Measurements from ENCODE around the gene FAM156B. TPM values are rescaled to one million over a fixed set of nuclear protein-coding genes. Genes with fewer than 3 reads are reported as not detected.
"Not testable (repeated sequence)": the region's sequence is repeated elsewhere in the genome, so short reads cannot be mapped to it uniquely, and the experiment has no call there.

Gene FAM156B
- total and polyA plus RNA-seq, 8 donors, result 6.0 to 39.5 (median 19.3) TPM

DNA sequence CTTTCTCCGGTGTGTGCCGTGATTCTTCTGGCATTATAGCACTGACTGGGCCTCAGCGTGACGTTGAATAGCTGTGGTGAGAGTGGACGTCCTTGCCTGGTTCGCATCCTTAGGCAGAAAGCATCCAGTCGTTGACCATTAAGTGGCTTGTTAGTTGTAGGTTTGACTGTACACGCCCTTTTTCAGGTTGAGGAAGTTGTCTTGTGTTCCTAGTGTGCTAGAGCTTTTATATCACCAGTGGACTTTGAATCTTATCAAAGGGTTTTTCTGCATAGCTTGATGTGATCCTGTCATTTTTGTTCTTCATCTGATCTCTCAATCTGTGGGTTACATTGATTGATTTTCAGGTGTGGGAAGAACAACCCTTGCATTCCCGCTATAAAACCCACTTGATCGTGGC lies 8.4 kb downstream of the FAM156B start:
- DNase-seq; H3K4me1 ChIP-seq; H3K27me3 ChIP-seq; H3K27ac ChIP-seq; H3K4me3 ChIP-seq; H3K9me3 ChIP-seq; H3K36me3 ChIP-seq; intact Hi-C loops (cut with DNase I; ENCODE audit: low total_unique reads): not testable (repeated sequence)
- WGBS, 5 donors, result no CpG with 5 or more reads among the region's 10 CpGs

DNA sequence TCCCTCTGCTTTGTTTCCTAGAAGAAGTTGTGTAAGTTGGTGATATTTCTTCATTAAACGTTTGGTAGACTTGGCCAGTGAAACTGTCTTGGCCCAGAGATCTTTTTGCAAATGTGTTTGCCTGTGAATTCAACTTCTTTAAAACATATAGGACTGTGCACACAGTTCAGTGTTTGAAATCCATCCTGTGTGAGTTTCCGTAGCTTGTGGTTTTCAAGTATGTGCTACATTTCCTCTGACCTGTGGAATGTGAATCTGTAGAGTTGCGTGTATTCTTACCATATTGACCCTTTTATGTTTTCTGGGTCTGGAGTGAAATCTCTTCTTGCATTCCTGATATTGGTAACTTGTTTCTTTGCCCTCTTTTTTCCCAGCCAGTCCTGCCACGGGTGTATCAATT lies 8.9 kb downstream of the FAM156B start:
- WGBS, 5 donors, result no CpG with 5 or more reads among the region's 4 CpGs
- H3K4me3 ChIP-seq; intact Hi-C loops (cut with DNase I; ENCODE audit: low total_unique reads); H3K4me1 ChIP-seq; H3K9me3 ChIP-seq; H3K27ac ChIP-seq; H3K36me3 ChIP-seq; DNase-seq; H3K27me3 ChIP-seq: not testable (repeated sequence)

DNA sequence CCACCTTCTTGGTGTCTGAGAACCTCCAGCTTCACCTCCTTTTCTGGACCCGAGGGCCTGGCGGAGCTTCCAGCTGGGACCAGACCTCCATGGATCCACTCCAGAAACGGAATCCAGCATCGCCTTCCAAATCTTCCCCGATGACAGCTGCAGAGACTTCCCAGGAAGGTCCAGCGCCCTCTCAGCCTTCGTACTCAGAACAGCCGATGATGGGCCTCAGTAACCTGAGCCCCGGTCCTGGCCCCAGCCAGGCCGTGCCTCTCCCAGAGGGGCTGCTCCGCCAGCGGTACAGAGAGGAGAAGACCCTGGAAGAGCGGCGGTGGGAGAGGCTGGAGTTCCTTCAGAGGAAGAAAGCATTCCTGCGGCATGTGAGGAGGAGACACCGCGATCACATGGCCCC lies 10.0 kb downstream of the FAM156B start:
- H3K9me3 ChIP-seq; intact Hi-C loops (cut with DNase I; ENCODE audit: low total_unique reads); DNase-seq; H3K27me3 ChIP-seq; H3K4me3 ChIP-seq; H3K27ac ChIP-seq; H3K36me3 ChIP-seq; H3K4me1 ChIP-seq: not testable (repeated sequence)
- no CpG with 5 or more reads among the region's 17 CpGs for WGBS, 5 donors

DNA sequence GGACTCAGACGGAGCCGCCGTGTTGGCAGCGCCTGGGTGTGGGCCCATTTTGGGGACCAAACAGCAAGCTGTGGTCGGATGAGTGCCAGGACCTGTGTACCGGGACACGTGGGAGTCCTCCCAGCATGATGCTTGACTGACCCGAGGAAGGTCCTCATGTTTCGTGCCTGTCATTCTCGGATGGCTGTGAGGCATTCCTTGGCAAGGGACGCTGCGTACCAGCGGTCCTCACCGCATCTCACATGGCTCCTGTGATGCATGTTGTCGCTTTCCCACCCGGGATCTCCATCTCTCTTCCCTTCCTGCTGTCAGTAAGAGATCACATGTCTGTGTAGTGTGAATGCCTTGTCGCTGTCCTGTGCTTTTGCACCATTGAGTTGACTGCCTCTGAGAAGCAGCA lies 10.8 kb downstream of the FAM156B start:
- H3K9me3 ChIP-seq; H3K27ac ChIP-seq; intact Hi-C loops (cut with DNase I; ENCODE audit: low total_unique reads); DNase-seq; H3K36me3 ChIP-seq; H3K4me1 ChIP-seq; H3K4me3 ChIP-seq; H3K27me3 ChIP-seq: not testable (repeated sequence)
- WGBS, 5 donors, result no CpG with 5 or more reads among the region's 17 CpGs

DNA sequence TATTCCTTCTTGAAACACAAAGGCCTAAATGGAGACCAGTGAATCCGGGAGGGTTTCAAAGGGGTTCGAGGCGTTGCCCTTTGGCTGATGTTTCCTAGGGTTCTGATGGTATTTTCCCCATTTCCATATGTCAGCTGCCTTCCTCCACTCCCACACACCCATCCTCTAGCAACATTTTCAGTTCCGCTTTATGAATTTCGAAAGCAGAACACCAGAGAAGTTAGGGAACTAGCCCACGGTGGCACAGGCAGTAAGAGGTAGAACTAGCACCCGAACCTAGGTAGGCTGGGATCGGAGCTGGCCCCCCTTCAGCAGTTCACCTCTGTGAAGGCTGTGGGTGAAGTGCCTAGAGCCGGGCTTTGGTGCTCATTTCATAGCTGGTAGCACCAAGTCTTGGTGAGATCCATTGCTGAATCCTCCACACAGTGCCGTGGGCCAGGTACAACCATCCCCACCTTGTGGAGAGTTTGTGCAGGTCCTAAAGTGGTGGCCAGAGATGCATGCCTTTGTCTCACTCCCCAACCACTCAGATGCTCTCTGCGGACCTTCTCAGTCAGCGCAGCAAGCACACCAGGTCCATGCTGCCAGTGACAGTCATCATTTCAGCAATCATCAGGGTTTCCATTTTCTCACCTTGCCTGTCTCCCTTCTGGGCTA lies 12.3 kb downstream of the FAM156B start:
- intact Hi-C loops (cut with DNase I; ENCODE audit: low total_unique reads), result not testable (repeated sequence)

DNA sequence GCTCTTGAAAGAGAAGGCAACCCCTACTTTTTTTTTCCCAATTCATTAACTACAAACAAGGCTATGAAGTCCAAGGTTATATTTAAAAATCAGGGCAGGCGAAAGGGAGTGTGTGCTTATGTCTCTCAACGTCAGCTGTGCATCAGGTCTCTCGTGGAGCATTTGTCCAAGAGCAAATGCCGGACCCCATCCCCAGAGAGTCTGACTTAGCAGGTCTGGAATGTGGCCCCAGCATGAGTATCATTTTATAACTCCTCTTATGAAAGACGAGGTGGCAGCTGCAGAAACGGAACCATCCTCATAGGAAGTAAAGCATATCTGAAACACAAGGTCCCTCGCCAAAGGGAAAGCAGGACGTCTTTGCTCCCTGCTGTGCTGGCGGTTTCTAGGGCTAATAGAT lies 16.6 kb downstream of the FAM156B start:
- H3K36me3 ChIP-seq; DNase-seq; H3K27me3 ChIP-seq; H3K4me3 ChIP-seq; H3K4me1 ChIP-seq; intact Hi-C loops (cut with DNase I; ENCODE audit: low total_unique reads); H3K9me3 ChIP-seq; H3K27ac ChIP-seq: not testable (repeated sequence)
- no CpG with 5 or more reads among the region's 9 CpGs for WGBS, 5 donors

More for the DNA sequence above, 12.3 kb downstream of the FAM156B start:
- DNase-seq, H3K9me3 ChIP-seq, H3K27me3 ChIP-seq, H3K36me3 ChIP-seq, H3K27ac ChIP-seq, H3K4me3 ChIP-seq, H3K4me1 ChIP-seq: not testable (repeated sequence)
- no CpG with 5 or more reads among the region's 12 CpGs for WGBS, 5 donors

DNA sequence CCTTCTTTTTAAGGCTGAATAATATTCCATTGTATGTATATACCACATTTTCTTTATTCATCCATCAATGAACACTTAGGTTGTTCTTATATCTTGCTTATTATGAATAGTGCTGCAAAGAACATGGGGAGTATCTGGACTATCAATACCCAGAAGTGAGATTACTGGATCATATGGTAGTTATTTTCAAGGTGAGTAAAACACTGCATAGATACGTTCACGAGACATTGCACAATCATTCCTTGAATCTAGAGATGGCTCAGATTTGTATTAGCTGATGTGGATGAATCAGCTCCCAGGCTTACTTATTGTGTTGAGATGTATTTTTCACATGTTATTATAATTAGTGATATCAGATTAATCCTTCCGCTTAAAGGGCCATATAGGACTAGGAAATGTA lies 17.6 kb downstream of the FAM156B start:
- H3K4me1 ChIP-seq, DNase-seq: not testable (repeated sequence)
- no CpG with 5 or more reads among the region's 3 CpGs for WGBS, 5 donors

DNA sequence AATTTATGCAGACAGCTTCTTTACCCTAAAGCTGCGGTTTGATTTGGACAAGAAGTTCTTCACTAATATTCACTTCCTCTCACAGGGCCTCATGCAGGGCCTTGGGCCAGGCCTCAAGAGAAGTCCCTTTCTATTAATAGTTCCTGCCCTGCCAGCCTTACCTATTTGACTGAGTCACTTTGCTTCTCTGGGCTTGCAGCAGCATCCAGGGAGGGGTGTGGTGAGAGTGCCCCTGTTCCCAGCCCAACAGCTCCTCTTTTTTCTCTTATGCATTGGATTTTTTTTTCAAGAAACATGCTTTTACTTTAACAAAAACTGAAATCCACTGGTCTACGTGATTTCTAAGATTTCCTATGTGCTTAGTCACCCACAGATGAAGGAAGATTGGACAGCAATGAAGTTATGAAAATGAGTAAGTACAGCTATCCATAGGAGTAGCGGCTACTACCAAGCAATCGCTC lies 26.7 kb downstream of the FAM156B start:
- Histone ChIP-seq H3K9me3 (no peaks in the 10 kb centered on the region), H3K4me3 (no peak overlapping the region), H3K4me1 (peaks cover 0 to 24% (median 10%) of the 10 kb centered on the region in 4 donors), H3K27me3 (no peaks in the 10 kb centered on the region), H3K36me3 (no peaks in the 10 kb centered on the region), H3K27ac (peak overlapping the region in 3 of 5 donors; percentile 55 to 66 (median 55))
- 16 to 34% (median 27%) methylated on average over 4 of the region's 4 CpGs for WGBS, 5 donors
- DNase-seq, result peak; percentile 44 to 54
- intact Hi-C loops (cut with DNase I; ENCODE audit: low total_unique reads), result no loop called here
- TF ChIP-seq, protein P1, sequence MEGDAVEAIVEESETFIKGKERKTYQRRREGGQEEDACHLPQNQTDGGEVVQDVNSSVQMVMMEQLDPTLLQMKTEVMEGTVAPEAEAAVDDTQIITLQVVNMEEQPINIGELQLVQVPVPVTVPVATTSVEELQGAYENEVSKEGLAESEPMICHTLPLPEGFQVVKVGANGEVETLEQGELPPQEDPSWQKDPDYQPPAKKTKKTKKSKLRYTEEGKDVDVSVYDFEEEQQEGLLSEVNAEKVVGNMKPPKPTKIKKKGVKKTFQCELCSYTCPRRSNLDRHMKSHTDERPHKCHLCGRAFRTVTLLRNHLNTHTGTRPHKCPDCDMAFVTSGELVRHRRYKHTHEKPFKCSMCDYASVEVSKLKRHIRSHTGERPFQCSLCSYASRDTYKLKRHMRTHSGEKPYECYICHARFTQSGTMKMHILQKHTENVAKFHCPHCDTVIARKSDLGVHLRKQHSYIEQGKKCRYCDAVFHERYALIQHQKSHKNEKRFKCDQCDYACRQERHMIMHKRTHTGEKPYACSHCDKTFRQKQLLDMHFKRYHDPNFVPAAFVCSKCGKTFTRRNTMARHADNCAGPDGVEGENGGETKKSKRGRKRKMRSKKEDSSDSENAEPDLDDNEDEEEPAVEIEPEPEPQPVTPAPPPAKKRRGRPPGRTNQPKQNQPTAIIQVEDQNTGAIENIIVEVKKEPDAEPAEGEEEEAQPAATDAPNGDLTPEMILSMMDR (IDR thresholded peaks at IDR 0.05), result no peak
- TF ChIP-seq EP300 (IDR thresholded peaks at IDR 0.05) (no peak), POLR2A (IDR thresholded peaks at IDR 0.05) (no peak), POLR2AphosphoS5 (IDR thresholded peaks at IDR 0.05) (no peak)

More for the DNA sequence above, 17.6 kb downstream of the FAM156B start:
- H3K27ac ChIP-seq; H3K36me3 ChIP-seq; H3K9me3 ChIP-seq; intact Hi-C loops (cut with DNase I; ENCODE audit: low total_unique reads); H3K27me3 ChIP-seq; H3K4me3 ChIP-seq: not testable (repeated sequence)

DNA sequence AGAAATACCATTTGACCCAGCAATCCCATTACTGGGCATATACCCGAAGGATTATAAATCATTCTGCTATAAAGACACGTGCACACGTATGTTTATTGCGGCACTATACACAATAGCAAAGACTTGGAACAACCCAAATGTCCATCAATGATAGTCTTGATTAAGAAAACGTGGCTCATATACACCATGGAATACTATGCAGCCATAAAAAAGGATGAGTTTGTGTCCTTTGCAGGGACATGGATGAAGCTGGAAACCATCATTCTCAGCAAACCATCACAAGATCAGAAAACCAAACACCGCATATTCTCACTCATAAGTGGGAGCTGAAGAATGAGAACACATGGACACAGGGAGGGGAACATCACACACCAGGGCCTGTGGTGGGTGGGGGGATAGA lies 33.1 kb downstream of the FAM156B start:
- intact Hi-C loops (cut with DNase I; ENCODE audit: low total_unique reads); DNase-seq; H3K27ac ChIP-seq; H3K27me3 ChIP-seq; H3K9me3 ChIP-seq; H3K4me1 ChIP-seq; H3K4me3 ChIP-seq; H3K36me3 ChIP-seq: not testable (repeated sequence)
- 81 to 93% (median 86%) methylated on average over 6 of the region's 6 CpGs for WGBS, 5 donors
